GM11168 (cell line): Measurements from ENCODE around the gene ATF3.

ENCODE experiments used
- in situ Hi-C: fragments of 300-500 bp; cut with MboI; formaldehyde crosslinking; loops from one replicate; pipeline ENCODE4 v1.12.0; 2022; ENCODE audit warnings: low sequenced_read_pairs; ENCODE audit not compliant: unreplicated experiment

Gene ATF3

DNA sequence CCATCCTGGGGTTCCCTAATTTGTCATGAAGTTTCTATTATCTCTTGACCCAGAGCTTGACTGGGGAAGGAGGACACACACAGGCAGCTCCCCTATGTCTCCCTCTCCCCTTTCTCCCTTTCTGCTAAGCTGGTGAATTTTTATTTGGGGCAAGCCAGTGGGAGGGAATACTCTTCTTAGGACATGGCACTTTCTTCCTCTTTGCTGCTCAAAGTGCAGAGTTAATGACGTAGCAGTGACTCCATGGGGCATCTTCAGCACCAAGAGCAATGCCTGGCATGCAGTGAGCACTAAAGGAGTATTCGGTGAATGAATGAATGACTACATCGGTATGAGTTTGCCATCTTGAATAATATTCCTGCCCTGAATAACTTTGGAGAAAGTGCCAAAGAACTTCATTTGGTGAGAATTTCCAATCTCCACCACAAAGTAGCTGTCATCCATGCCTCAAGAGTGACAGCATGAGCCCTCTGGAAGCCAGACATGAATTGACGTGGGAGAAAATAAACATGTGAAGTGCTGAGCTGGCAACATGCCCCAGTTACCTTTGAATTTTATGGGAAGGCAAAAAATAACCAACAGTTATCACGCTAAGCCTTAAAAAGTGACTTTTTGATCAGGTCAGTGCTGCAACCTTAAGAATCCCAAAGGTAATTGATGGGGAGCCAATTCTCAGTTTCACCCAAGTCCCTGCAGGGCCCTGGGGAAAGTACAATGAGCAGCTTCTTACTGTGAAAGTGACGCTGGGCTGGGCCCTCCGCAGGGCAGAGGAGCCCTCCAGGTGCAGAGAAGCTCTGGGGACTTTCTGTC is 22.1 kb upstream of the ATF3 start:
- in situ Hi-C loops = no loop called here

- in situ Hi-C loops = no loop called here
Observed at GRCh38 chr1:212587016-212587887, 21.3 kb upstream of the ATF3 start.

DNA sequence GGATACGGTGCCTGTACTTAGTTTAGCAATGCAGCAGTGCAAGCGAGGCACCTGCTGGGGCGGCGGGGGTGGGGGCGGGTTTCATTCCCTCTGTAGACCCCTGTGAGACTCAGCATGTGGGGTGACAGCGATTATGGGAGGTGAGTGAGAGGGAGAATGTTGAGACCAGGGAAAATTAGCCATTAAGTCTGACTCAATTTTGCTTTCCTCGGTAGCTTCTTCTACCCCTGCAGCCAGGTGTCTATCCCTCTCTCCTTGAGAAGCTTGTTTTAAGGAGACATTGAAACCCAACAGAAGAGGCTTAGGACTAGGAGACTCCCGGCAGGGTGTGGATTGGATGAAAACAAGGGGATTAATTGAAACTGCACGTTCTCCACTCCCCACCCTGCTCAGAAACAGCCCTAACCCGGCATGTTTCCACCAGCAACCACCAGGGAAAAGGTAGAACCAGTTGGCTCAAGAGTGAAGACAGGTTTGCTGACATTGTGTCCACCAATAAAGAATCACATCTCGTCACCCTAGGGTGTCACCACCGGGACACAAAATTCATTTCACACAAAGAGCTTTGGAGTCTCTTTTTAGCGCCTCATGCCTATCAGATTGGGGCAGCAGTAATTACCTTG is 20.6 kb upstream of the ATF3 start:
- in situ Hi-C loops = no loop called here

- in situ Hi-C loops = no loop called here
Observed at GRCh38 chr1:212589446-212589845, 19.1 kb upstream of the ATF3 start.

GRCh38 chr1:212591922-212592321 is 16.6 kb upstream of the ATF3 start:
- in situ Hi-C loops = no loop called here

DNA sequence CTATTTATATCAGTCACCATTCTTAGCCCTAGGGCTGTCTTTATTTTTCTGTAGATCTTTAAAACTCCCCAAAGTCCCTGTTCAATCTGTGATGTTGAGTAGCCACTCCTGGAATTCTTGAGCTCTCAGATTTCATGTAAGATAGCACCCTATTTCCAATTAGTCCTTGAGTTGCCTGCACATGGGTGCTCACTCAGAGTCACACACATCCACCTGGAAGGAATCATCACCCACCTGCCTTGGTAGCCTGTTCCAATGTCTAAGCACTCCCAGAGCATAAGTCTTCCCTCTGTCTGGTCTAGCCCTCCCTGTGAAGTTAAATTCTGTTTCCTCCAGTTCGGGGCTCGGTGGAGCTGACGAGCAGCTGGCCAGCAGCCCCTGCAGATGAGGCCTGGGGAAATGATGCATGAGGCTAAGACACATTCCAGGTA is 14.7 kb upstream of the ATF3 start:
- in situ Hi-C loops = no loop called here

- in situ Hi-C loops = no loop called here
Observed at GRCh38 chr1:212594640-212595039, 13.9 kb upstream of the ATF3 start.

- in situ Hi-C loops = no loop called here
Observed at GRCh38 chr1:212595229-212595628, 13.3 kb upstream of the ATF3 start.

GRCh38 chr1:212595787-212596714 is 12.5 kb upstream of the ATF3 start:
- in situ Hi-C loops = no loop called here

DNA sequence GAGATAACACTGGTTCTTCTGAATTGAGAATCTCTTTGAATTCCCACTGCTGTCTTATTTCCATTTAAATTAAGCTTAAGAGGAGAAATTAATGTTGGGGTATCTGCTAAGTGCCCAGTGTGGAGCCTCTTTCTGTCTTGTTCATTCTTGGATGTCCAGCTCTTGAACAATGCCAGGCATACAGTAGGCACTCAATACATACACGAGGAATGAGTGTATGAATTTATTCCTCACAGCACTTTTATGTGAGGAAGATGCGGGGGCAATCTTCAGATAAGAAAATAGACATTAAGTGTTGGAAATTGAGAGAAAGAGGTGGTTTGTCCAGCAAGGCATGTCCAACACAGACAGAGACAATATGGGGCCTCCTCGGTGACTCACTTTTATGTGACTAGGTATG is 11.8 kb upstream of the ATF3 start:
- in situ Hi-C loops = no loop called here

DNA sequence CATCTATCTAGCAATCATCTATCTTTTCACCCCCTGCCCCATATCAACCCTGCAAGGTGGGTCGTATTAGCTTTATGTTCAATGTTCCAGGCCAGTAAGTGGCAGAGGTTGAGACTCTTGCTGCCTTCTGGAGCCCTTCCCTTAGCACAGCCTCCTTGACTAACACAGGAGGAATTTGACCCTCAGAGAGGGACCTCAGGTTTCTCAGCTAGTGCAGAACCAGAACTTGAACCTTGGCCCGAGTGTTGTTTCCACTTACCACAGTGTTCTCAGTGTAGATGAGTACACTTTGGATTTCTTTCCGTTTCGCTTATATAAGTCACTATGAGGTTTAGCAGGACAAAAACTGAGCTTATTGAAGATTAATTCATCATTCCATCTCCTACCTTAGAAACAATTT is 11.1 kb upstream of the ATF3 start:
- in situ Hi-C loops = no loop called here

DNA sequence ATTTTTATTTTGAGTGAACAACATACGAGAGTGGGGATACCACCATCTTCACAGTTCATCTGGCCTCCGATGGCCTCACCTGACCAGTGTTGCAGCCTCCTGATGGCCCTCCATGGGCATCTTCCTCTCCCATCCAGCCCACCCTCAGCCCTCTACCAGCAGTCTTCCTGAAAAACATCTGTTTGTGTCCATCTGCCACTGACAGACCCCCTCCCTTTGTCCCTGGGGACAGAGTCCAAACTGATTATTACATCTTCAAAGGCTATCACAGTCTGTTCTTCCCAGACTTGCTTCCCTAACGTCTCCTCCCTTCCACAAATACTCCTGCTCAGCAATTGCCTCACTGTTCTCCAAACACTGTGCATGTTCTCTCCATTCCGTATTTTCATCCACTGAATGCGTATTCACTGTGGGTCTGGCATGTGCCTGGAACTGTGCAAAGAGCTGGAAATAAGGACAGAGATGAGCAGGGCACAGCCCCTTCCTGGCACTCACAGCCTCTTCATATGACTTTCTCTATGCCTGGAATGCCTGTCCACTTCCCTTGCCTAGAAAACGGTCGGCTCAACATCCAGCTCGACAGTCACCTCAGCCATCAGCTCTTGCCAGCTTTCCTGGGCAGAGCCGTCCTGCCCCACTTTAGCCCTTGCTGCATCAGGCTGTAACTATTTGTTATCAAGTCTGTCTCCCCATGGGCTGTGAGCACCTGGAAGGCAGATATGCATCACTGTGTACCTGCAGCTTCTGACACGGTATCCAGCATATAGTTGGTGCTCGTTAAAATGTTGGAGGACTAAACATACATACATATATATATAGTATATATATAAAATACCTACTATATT is 8.3 kb upstream of the ATF3 start:
- in situ Hi-C loops = no loop called here

- in situ Hi-C loops = no loop called here
Observed at GRCh38 chr1:212600980-212601379, 7.6 kb upstream of the ATF3 start.

DNA sequence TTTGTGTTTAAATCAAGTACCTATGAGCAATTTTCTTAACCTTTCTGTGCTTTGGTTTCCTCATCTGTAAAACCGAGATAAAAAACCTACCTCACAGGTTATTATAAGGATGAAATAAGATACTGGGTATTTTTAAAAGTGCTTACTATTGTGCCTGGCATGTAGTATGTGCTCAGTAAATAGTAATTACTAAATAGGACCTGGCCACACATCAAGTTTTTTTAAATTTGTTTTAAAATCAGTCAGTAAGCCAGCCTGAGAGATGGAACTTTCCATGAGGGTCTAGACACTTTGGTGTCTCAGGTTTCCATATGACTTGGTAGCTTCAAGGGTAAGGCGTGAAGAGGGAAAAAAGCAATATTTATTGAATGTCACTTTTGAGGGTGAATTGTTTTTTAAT is 7.0 kb upstream of the ATF3 start:
- in situ Hi-C loops = no loop called here

GRCh38 chr1:212605441-212606394 is 2.8 kb upstream of the ATF3 start:
- in situ Hi-C loops = no loop called here

DNA sequence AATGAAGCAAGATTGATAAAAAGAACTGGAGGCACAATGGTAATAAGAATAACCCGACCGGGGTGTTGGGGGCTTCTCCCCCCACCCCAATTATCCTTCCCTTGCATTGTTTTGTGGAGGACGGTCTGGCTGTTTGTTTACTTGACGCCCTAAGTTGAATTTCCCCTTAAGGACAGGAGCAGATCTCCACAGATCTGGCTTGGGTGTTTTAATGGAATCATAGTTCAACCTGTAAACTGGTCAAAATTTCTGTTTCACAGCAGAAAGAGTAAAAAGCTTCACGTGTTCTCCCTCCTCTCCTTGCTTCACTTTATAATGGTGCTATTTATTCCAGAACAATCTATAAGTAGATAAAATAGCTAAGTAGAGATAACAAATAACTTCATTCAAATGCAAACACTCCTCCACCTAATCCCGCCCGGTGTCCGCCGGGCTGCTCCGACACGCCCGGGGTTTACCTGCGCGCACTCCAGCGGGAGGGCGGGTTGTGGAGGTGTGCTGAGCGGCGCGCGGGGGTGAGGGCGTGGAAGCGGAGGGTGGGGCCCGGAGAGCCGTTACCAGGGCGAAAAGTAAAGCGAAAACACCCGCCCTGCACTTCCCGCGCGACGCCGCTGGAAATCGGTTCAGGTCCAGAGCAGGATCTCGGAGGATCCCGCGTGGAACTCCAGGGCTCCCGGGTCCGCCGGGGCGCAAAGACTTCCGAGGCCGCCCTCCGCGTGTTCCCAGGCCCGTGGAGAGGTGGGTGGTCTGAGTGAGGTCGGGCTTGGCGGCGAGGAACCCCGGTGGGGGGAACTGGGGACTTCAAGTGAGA is 2.0 kb upstream of the ATF3 start:
- in situ Hi-C loops = no loop called here

DNA sequence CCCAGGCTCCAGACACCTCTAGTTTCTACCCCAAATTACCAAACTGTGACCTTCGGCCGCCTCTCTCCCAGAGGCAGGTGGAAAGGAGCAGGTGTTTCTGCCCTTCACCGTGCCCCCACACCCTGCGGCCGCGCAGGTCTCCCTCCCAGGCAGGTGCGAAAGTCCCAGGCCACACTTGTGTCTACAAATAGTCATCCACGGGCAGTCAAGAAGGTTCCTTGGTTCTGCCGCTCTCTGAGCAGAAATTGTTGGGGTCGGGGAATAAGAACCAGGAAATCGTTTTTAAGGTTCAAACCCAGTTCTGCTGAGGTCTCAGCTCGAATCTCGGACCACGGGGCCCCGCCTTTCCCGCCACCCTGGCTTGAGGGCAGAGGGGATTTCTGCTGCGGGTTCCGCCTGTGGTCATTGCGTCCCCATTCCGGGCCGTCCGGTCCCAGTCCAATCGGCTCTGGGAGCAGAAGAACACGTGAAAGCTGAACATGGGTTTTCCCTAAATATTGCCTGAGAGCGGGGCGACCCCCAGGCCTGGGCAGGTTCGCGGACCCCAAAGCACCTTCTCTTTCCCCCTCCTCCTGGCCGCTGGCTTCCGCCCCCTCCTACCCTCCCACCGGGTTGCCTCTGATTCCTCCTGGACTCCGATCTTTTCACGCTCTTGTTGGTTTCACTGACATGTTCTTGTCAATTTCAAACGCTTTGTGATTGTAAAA is 1.2 kb upstream of the ATF3 start:
- in situ Hi-C loops = no loop called here
